GM18507 (cell line): ENCODE measurements around the gene ADAMTS16.

Experiments used
- DNase-seq: peaks from one replicate; pipeline ENCODE4 v3.0.0; 2011; ENCODE audit warnings: low read depth; ENCODE audit not compliant: insufficient read length; ENCODE audit errors: extremely low spot score
- FAIRE-seq: peaks from 2 replicates; lab custom pipeline; 2011; peaks lifted over from hg19 to GRCh38; lab: Jason Lieb, UNC

The ADAMTS16 gene

GRCh38 chr5:5359618-5360017, 219.5 kb downstream of the ADAMTS16 start:
- FAIRE-seq (no peak), DNase-seq (no peak)

- FAIRE-seq (no peak), DNase-seq (no peak)
Measured at GRCh38 chr5:5360363-5360940, 220.3 kb downstream of the ADAMTS16 start.

- FAIRE-seq (no peak), DNase-seq (no peak)
Measured at GRCh38 chr5:5360941-5361520, 220.9 kb downstream of the ADAMTS16 start.

- DNase-seq (no peak), FAIRE-seq (no peak)
Measured at GRCh38 chr5:5363045-5363444, 222.9 kb downstream of the ADAMTS16 start.

GRCh38 chr5:5364932-5365331, 224.8 kb downstream of the ADAMTS16 start:
- DNase-seq: no peak
- no peak for FAIRE-seq

- DNase-seq: no peak
- no peak for FAIRE-seq
Measured at GRCh38 chr5:5367739-5368138, 227.6 kb downstream of the ADAMTS16 start.

- no peak for DNase-seq
- no peak for FAIRE-seq
Measured at GRCh38 chr5:5369051-5369605, 229.0 kb downstream of the ADAMTS16 start.
